Prostate gland (tissue), 2 donors: ENCODE measurements around the gene RER1.

Experiments used
- CTCF ChIP-seq, 4 experiments: fragments of 200-600 bp in 2 of 4; fragments of 450-650 bp in 2 of 4; sonication (generic) in 2 of 4; IDR thresholded peaks; 1 replicate in 3 of 4; 2 replicates in 1 of 4; pipeline ENCODE4 v1.5.1; 2016 to 2019; ENCODE audit warnings: antibody characterized with exemption in 4 of 4, mild to moderate bottlenecking in 2 of 4, moderate library complexity in 2 of 4
- POLR2A ChIP-seq: fragments of 450-650 bp; IDR thresholded peaks from one replicate; pipeline ENCODE4 v1.6.1; 2016; ENCODE audit warnings: antibody characterized with exemption, mild to moderate bottlenecking

- TF ChIP-seq CTCF (IDR thresholded peaks at IDR 0.05) (no peak), POLR2A (no peak)
These were observed 3.6 kb downstream of the RER1 start for GRCh38 chr1:2395245-2395644.
